ENCODE data around the gene CTDP1. TPM values are rescaled to one million over a fixed set of nuclear protein-coding genes. Genes with fewer than 3 reads are reported as not detected.

The CTDP1 gene
- total RNA-seq, 2 experiments from 2014 or later: 69.0 to 79.6 TPM

- Histone ChIP-seq H3K9me3 (ENCODE audit: control insufficient read depth in 1 of 2, insufficient read depth in 1 of 2, low read length in 2 of 2) (no peaks in the 10 kb centered on the region), H3K4me1 (ENCODE audit: insufficient read depth, low read length) (peaks cover 18% of the 10 kb centered on the region), H3K36me3 (ENCODE audit: insufficient read depth, low read length) (no peaks in the 10 kb centered on the region), H3K4me3 (ENCODE audit: low read length) (no peak overlapping the region), H3K27me3 (ENCODE audit: control insufficient read depth in 1 of 2, insufficient read depth in 2 of 2, low read length in 2 of 2) (peaks cover 0 to under 1% of the 10 kb centered on the region in 2 experiments), H3K27ac (ENCODE audit: low read depth in 1 of 2, low read length in 2 of 2) (no peak overlapping the region)
- H3K36me3 Mint-ChIP-seq (ENCODE audit: low read depth): no peaks in the 10 kb centered on the region
- H3K27ac Mint-ChIP-seq: no peak overlapping the region
- no peak for DNase-seq
- H3K27me3 Mint-ChIP-seq: peaks cover 13% of the 10 kb centered on the region
- CTCF ChIA-PET: interaction anchor here (1.5 kb wide), 1 partner anchor 266 kb away, joined by 5 read pairs; no protein-coding TSS in a partner anchor
- POLR2A ChIA-PET: no interaction called here
- ATAC-seq (ENCODE audit: poor library complexity): no peak
- no peak for TF ChIP-seq CTCF (IDR thresholded peaks at IDR 0.05)
- no peak overlapping the region for H3K4me3 Mint-ChIP-seq
- H3K4me1 Mint-ChIP-seq (ENCODE audit: low read depth): peaks cover 8% of the 10 kb centered on the region
- intact Hi-C loops (cut with DNase I, micrococcal nuclease): loop anchor here (1.0 to 2.0 kb wide), 2 partner anchors 116 to 265 kb away; no protein-coding TSS in a partner anchor
- no peaks in the 10 kb centered on the region for H3K9me3 Mint-ChIP-seq
Observed at GRCh38 chr18:79644666-79645057, 34.9 kb upstream of the CTDP1 start.

GRCh38 chr18:79645291-79645983 is 34.2 kb upstream of the CTDP1 start:
- intact Hi-C loops (cut with DNase I, micrococcal nuclease): loop anchor here (2.0 kb wide), 1 partner anchor 117 kb away; no protein-coding TSS in a partner anchor
- Histone ChIP-seq H3K4me1 (ENCODE audit: insufficient read depth, low read length) (peaks cover 18% of the 10 kb centered on the region), H3K9me3 (ENCODE audit: control insufficient read depth in 1 of 2, insufficient read depth in 1 of 2, low read length in 2 of 2) (no peaks in the 10 kb centered on the region), H3K36me3 (ENCODE audit: insufficient read depth, low read length) (no peaks in the 10 kb centered on the region), H3K27ac (ENCODE audit: low read depth in 1 of 2, low read length in 2 of 2) (no peak overlapping the region), H3K4me3 (ENCODE audit: low read length) (no peak overlapping the region), H3K27me3 (ENCODE audit: control insufficient read depth in 1 of 2, insufficient read depth in 2 of 2, low read length in 2 of 2) (no peaks in the 10 kb centered on the region)
- ATAC-seq (ENCODE audit: poor library complexity): no peak
- CTCF ChIA-PET: interaction anchor here (1.5 kb wide), 1 partner anchor 267 kb away, joined by 5 read pairs; no protein-coding TSS in a partner anchor
- no peak overlapping the region for H3K27ac Mint-ChIP-seq
- no peaks in the 10 kb centered on the region for H3K36me3 Mint-ChIP-seq (ENCODE audit: low read depth)
- peaks cover 7% of the 10 kb centered on the region for H3K27me3 Mint-ChIP-seq
- no peak for DNase-seq
- no peak for TF ChIP-seq CTCF (IDR thresholded peaks at IDR 0.05)
- POLR2A ChIA-PET: no interaction called here
- no peak overlapping the region for H3K4me3 Mint-ChIP-seq
- H3K9me3 Mint-ChIP-seq: no peaks in the 10 kb centered on the region
- H3K4me1 Mint-ChIP-seq (ENCODE audit: low read depth): peaks cover 8% of the 10 kb centered on the region

- Histone ChIP-seq H3K36me3 (ENCODE audit: insufficient read depth, low read length) (no peaks in the 10 kb centered on the region), H3K4me3 (ENCODE audit: low read length) (no peak overlapping the region), H3K4me1 (ENCODE audit: insufficient read depth, low read length) (peaks cover 18% of the 10 kb centered on the region), H3K9me3 (ENCODE audit: control insufficient read depth in 1 of 2, insufficient read depth in 1 of 2, low read length in 2 of 2) (no peaks in the 10 kb centered on the region), H3K27ac (ENCODE audit: low read depth in 1 of 2, low read length in 2 of 2) (no peak overlapping the region), H3K27me3 (ENCODE audit: control insufficient read depth in 1 of 2, insufficient read depth in 2 of 2, low read length in 2 of 2) (no peaks in the 10 kb centered on the region)
- no peak overlapping the region for H3K4me3 Mint-ChIP-seq
- DNase-seq: no peak
- H3K36me3 Mint-ChIP-seq (ENCODE audit: low read depth): no peaks in the 10 kb centered on the region
- no peaks in the 10 kb centered on the region for H3K9me3 Mint-ChIP-seq
- intact Hi-C loops (cut with DNase I, micrococcal nuclease): no loop called here
- ATAC-seq (ENCODE audit: poor library complexity): no peak
- no peaks in the 10 kb centered on the region for H3K27me3 Mint-ChIP-seq
- no peak for TF ChIP-seq CTCF (IDR thresholded peaks at IDR 0.05)
- CTCF ChIA-PET: no interaction called here
- H3K4me1 Mint-ChIP-seq (ENCODE audit: low read depth): peaks cover 8% of the 10 kb centered on the region
- no peak overlapping the region for H3K27ac Mint-ChIP-seq
- POLR2A ChIA-PET: no interaction called here
Observed at GRCh38 chr18:79647307-79647706, 32.3 kb upstream of the CTDP1 start.
